SU-DHL-6 (cell line): ENCODE results near the gene NTRK3.

Source experiments
- H2AFZ ChIP-seq: fragments of 200-600 bp; sonication (generic); 2 replicates; pipeline ENCODE4 v1.6.1; 2014; ENCODE audit warnings: low read depth, mild to moderate bottlenecking, moderate library complexity, mixed read lengths, antibody characterized with exemption, low read length; ENCODE audit not compliant: severe bottlenecking
- H3F3A ChIP-seq: fragments of 200-600 bp; shearing (Covaris generic); 2 replicates; pipeline ENCODE4 v1.6.0; 2016; ENCODE audit warnings: antibody characterized with exemption, mild to moderate bottlenecking; ENCODE audit not compliant: insufficient read depth
- H3K27ac ChIP-seq: fragments of 200-600 bp; sonication (generic); 2 replicates; pipeline ENCODE4 v1.5.1; 2016; ENCODE audit warnings: low read depth, mild to moderate bottlenecking, low read length, moderate library complexity, mixed read lengths
- H3K27me3 ChIP-seq: fragments of 200-600 bp; sonication (generic), shearing (Covaris generic); 2 replicates; pipeline ENCODE4 v1.6.0; 2014; ENCODE audit warnings: mild to moderate bottlenecking, low read length
- H3K36me3 ChIP-seq: fragments of 200-600 bp; sonication (generic); 2 replicates; pipeline ENCODE4 v1.6.1; 2014; ENCODE audit warnings: mild to moderate bottlenecking, low read length, mixed read lengths
- H3K4me2 ChIP-seq: fragments of 300-600, 200-600 bp; shearing (Covaris generic), sonication (generic); 2 replicates; pipeline ENCODE4 v1.6.0; 2014; ENCODE audit warnings: low read length, low read depth, mild to moderate bottlenecking; ENCODE audit not compliant: poor library complexity, severe bottlenecking
- H3K4me3 ChIP-seq: fragments of 200-600 bp; sonication (generic); 2 replicates; pipeline ENCODE4 v1.5.1; 2014; ENCODE audit warnings: antibody characterized with exemption, low read length, mild to moderate bottlenecking, mixed read lengths; ENCODE audit not compliant: insufficient read depth, poor library complexity, severe bottlenecking
- H3K79me2 ChIP-seq: fragments of 200-600 bp; sonication (generic); 2 replicates; pipeline ENCODE4 v1.6.1; 2014; ENCODE audit warnings: mild to moderate bottlenecking, low read length, moderate library complexity; ENCODE audit not compliant: insufficient read depth
- H3K9ac ChIP-seq: fragments of 200-600 bp; sonication (generic); 2 replicates; pipeline ENCODE4 v1.7.0; 2014; ENCODE audit warnings: mild to moderate bottlenecking, low read length
- H3K9me2 ChIP-seq: fragments of 200-600 bp; sonication (generic); replicated peaks from 2 replicates; pipeline ENCODE4 v1.6.1; 2014; ENCODE audit warnings: low read length; ENCODE audit not compliant: insufficient read depth
- H3K9me3 ChIP-seq: fragments of 200-600 bp; sonication (generic); 2 replicates; pipeline ENCODE4 v1.6.1; 2014; ENCODE audit warnings: low read length, mixed read lengths; ENCODE audit not compliant: insufficient read depth
- H4K20me1 ChIP-seq: fragments of 200-600 bp; sonication (generic); 2 replicates; pipeline ENCODE4 v1.6.1; 2014; ENCODE audit warnings: low read depth, mild to moderate bottlenecking, antibody characterized with exemption, low read length, moderate library complexity, mixed read lengths
- EZH2phosphoT487 ChIP-seq: fragments of 200-600 bp; sonication (generic), shearing (Covaris generic); conservative IDR thresholded peaks from 2 replicates; pipeline ENCODE4 v1.6.1; 2018; ENCODE audit warnings: mild to moderate bottlenecking, antibody characterized with exemption, low read length, moderate library complexity, mixed read lengths
- TF ChIP-seq, protein P1 (sequence below): fragments of 200-600 bp; sonication (generic); IDR thresholded peaks from one replicate; pipeline ENCODE4 v1.5.1; 2017; ENCODE audit warnings: antibody characterized with exemption, mild to moderate bottlenecking, low read length, moderate library complexity; ENCODE audit not compliant: insufficient read depth, poor library complexity, severe bottlenecking

NTRK3 gene

DNA sequence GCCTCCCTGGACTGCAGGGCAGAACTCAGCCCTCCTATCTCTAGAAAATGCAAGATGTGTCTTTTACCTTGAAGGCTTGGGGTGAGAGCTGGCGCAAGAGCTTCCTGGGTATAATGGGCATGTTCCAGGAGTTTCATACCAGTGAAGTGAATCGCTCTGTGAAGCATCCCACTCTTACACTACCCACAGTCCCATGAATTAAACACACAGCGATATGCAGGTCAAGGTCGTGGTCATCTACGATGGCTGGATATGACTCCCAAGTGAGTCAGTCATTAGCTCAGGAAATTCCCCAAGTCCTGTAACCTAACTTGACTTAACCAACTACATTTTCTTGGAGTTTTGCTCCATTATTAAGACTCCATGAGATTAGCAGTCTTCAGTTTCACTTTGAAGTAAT lies 439.7 kb downstream of the NTRK3 start:
- H3K9me2 ChIP-seq, result no peaks in the 10 kb centered on the region
- H3F3A ChIP-seq, result no peaks in the 10 kb centered on the region
- no peak overlapping the region for H3K4me2 ChIP-seq
- no peak for TF ChIP-seq EZH2phosphoT487
- TF ChIP-seq, protein P1, sequence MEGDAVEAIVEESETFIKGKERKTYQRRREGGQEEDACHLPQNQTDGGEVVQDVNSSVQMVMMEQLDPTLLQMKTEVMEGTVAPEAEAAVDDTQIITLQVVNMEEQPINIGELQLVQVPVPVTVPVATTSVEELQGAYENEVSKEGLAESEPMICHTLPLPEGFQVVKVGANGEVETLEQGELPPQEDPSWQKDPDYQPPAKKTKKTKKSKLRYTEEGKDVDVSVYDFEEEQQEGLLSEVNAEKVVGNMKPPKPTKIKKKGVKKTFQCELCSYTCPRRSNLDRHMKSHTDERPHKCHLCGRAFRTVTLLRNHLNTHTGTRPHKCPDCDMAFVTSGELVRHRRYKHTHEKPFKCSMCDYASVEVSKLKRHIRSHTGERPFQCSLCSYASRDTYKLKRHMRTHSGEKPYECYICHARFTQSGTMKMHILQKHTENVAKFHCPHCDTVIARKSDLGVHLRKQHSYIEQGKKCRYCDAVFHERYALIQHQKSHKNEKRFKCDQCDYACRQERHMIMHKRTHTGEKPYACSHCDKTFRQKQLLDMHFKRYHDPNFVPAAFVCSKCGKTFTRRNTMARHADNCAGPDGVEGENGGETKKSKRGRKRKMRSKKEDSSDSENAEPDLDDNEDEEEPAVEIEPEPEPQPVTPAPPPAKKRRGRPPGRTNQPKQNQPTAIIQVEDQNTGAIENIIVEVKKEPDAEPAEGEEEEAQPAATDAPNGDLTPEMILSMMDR, result no peak
- H3K9ac ChIP-seq, result no peak overlapping the region
- no peaks in the 10 kb centered on the region for H4K20me1 ChIP-seq
- no peaks in the 10 kb centered on the region for H3K9me3 ChIP-seq
- H3K4me3 ChIP-seq, result no peak overlapping the region
- H3K27ac ChIP-seq, result no peak overlapping the region
- no peak overlapping the region for H2AFZ ChIP-seq
- H3K79me2 ChIP-seq, result no peaks in the 10 kb centered on the region
- no peaks in the 10 kb centered on the region for H3K36me3 ChIP-seq
- no peaks in the 10 kb centered on the region for H3K27me3 ChIP-seq

DNA sequence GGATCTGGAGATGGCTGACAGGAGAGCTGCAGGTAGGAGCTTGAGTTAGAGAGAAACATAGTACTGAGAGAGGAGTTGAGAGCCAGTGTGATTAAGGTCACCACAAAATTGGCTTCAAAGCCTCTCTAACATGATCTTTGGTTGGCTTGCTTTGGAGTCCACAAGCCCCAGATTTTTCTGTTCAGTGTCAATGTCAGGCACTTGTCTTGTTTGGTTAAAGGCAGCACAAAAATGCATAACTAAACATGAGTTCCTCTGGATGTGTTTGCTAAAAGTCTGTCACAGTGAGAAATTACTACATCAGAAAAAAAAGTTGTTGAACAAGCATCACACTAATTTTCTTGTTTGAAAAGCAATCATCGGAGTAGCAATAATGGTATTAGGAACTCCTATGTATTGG lies 440.5 kb downstream of the NTRK3 start:
- Histone ChIP-seq H3K9ac (no peak overlapping the region), H3K9me2 (no peaks in the 10 kb centered on the region), H4K20me1 (no peaks in the 10 kb centered on the region), H3K4me2 (no peak overlapping the region), H3F3A (no peaks in the 10 kb centered on the region), H3K4me3 (no peak overlapping the region), H2AFZ (no peak overlapping the region), H3K79me2 (no peaks in the 10 kb centered on the region), H3K36me3 (no peaks in the 10 kb centered on the region), H3K9me3 (no peaks in the 10 kb centered on the region), H3K27ac (no peak overlapping the region), H3K27me3 (no peaks in the 10 kb centered on the region)
- TF ChIP-seq, protein P1, result no peak
- TF ChIP-seq EZH2phosphoT487, result no peak
